GM12878 (cell line): ENCODE data around the gene MAGI3. TPM values are rescaled to one million over a fixed set of nuclear protein-coding genes. Genes with fewer than 3 reads are reported as not detected.

Experiments used
- ATF2 ChIP-seq: IDR thresholded peaks from 2 replicates; pipeline ENCODE4 v1.6.1; 2012; ENCODE audit warnings: low read length, inconsistent platforms
- CBX3 ChIP-seq: fragments of 200-600 bp; sonication (generic); IDR thresholded peaks from 2 replicates; pipeline ENCODE4 v1.6.1; 2016; ENCODE audit warnings: low read depth, borderline replicate concordance
- CHD2 ChIP-seq: IDR thresholded peaks from 2 replicates; pipeline ENCODE4 v1.6.1; 2011; ENCODE audit warnings: low read depth, low read length, improper control_type of control experiment, borderline replicate concordance
- CREM ChIP-seq: IDR thresholded peaks from 2 replicates; pipeline ENCODE4 v1.6.1; 2014; ENCODE audit warnings: antibody characterized with exemption, low read depth
- EED ChIP-seq: sonication (generic); IDR thresholded peaks from 2 replicates; pipeline ENCODE4 v1.6.1; 2016; ENCODE audit warnings: antibody characterized with exemption, low read depth
- FOXM1 ChIP-seq: IDR thresholded peaks from 2 replicates; pipeline ENCODE4 v1.6.1; 2012; ENCODE audit warnings: low read depth, mild to moderate bottlenecking, inconsistent platforms, low read length, moderate library complexity
- HCFC1 ChIP-seq: fragments of 150-350 bp; IDR thresholded peaks from 2 replicates; pipeline ENCODE4 v1.6.1; 2014; ENCODE audit warnings: low read length
- LARP7 ChIP-seq: fragments of 450-650 bp; IDR thresholded peaks from 2 replicates; pipeline ENCODE4 v1.6.1; 2017; ENCODE audit warnings: mild to moderate bottlenecking
- MLLT1 ChIP-seq: fragments of 450-650 bp; IDR thresholded peaks from 2 replicates; pipeline ENCODE4 v1.6.1; 2016; ENCODE audit warnings: mild to moderate bottlenecking
- NFIC ChIP-seq: IDR thresholded peaks from 2 replicates; pipeline ENCODE4 v1.6.1; 2012; ENCODE audit warnings: low read depth, mild to moderate bottlenecking, inconsistent platforms, low read length, moderate library complexity
- NR2C1 ChIP-seq: fragments of 450-650 bp; IDR thresholded peaks from 2 replicates; pipeline ENCODE4 v1.6.1; 2017; ENCODE audit warnings: antibody characterized with exemption, mild to moderate bottlenecking, moderate library complexity
- PAX5 ChIP-seq: IDR thresholded peaks from 2 replicates; pipeline ENCODE4 v1.6.1; 2011; ENCODE audit warnings: low read depth, low read length, borderline replicate concordance
- PBX3 ChIP-seq: IDR thresholded peaks from 2 replicates; pipeline ENCODE4 v1.6.1; 2011; ENCODE audit warnings: mild to moderate bottlenecking, low read depth, low read length, moderate library complexity; ENCODE audit not compliant: insufficient replicate concordance
- POU2F2 ChIP-seq: IDR thresholded peaks from 3 replicates; pipeline ENCODE4 v1.6.1; 2011; ENCODE audit warnings: low read depth, mild to moderate bottlenecking, low read length, borderline replicate concordance
- RUNX3 ChIP-seq: IDR thresholded peaks from 2 replicates; pipeline ENCODE4 v1.6.1; 2012; ENCODE audit warnings: low read length, inconsistent platforms
- SIN3A ChIP-seq: IDR thresholded peaks from 2 replicates; pipeline ENCODE4 v1.6.1; 2012; ENCODE audit warnings: low read depth, low read length, improper control_type of control experiment
- SMC3 ChIP-seq: IDR thresholded peaks from 2 replicates; pipeline ENCODE4 v1.6.1; 2011; ENCODE audit warnings: low read length, improper control_type of control experiment, borderline replicate concordance
- SREBF1 ChIP-seq: IDR thresholded peaks from 2 replicates; pipeline ENCODE4 v1.6.1; 2012; ENCODE audit warnings: mild to moderate bottlenecking, low read length
- SRF ChIP-seq, 2 experiments: IDR thresholded peaks; 2 replicates each; pipeline ENCODE4 v1.6.1; 2011; ENCODE audit warnings: low read depth in 2 of 2, low read length in 2 of 2, mild to moderate bottlenecking in 1 of 2, moderate library complexity in 1 of 2
- USF1 ChIP-seq: IDR thresholded peaks from 2 replicates; pipeline ENCODE4 v1.6.1; 2011; ENCODE audit warnings: borderline replicate concordance, low read depth, mild to moderate bottlenecking, moderate library complexity, mixed read lengths, low read length; ENCODE audit not compliant: insufficient read depth; ENCODE audit errors: extremely low read length
- USF2 ChIP-seq: IDR thresholded peaks from 2 replicates; pipeline ENCODE4 v1.6.1; 2011; ENCODE audit warnings: low read depth, low read length, improper control_type of control experiment, borderline replicate concordance
- ZNF207 ChIP-seq: fragments of 450-650 bp; IDR thresholded peaks from 2 replicates; pipeline ENCODE4 v1.6.1; 2014; ENCODE audit warnings: antibody characterized with exemption, mild to moderate bottlenecking, borderline replicate concordance
- ZNF217 ChIP-seq: fragments of 450-650 bp; IDR thresholded peaks from 2 replicates; pipeline ENCODE4 v1.6.1; 2017; ENCODE audit warnings: antibody characterized with exemption, mild to moderate bottlenecking
- ZNF274 ChIP-seq: IDR thresholded peaks from one replicate; pipeline ENCODE4 v1.8.0; 2011; ENCODE audit not compliant: insufficient read length, insufficient read depth
- ZSCAN29 ChIP-seq: fragments of 450-650 bp; IDR thresholded peaks from 2 replicates; pipeline ENCODE4 v1.6.1; 2017; ENCODE audit warnings: mild to moderate bottlenecking, moderate library complexity
- polyA plus RNA-seq, 11 experiments: library from polyadenylated mRNA; depleted of rRNA in 4 of 11; unstranded in 6 of 11; stranded (reverse) in 5 of 11; fragments of >200 nt; fragmentation: Nextera tagmentation in 4 of 11; fragmentation: Illumina TruSeq in 1 of 11; extraction: Ambion mirVana in 4 of 11; extraction: Trizol in 1 of 11; gene quantifications; 1 replicate in 1 of 11; 2 replicates in 10 of 11; pipeline versions ENCODE4 v1.2.1 to v1.2.3, GENCODE V29; 2011 to 2016; ENCODE audit warnings: inconsistent platforms in 2 of 11, missing spikeins in 2 of 11, low read depth in 1 of 11
- total RNA-seq, 4 experiments: library from RNA; depleted of rRNA in 3 of 4; stranded (reverse); fragments of >200 nt in 3 of 4; fragmentation: Illumina TruSeq in 1 of 4; extraction: Trizol in 1 of 4; gene quantifications; 2 replicates each; pipeline versions ENCODE4 v1.2.1 to v1.2.3, GENCODE V29; 2013 to 2021

The MAGI3 gene
- total and polyA plus RNA-seq, 10 of the 15 experiments (the other 5 are each of a cell fraction or from before 2014, with no cell fraction given) = 0.17 to 0.65 (median 0.32) TPM

- TF ChIP-seq SMC3 = no peak
- peak; percentile 60; the same call in 1 of the 2 replicates for TF ChIP-seq ZSCAN29
- TF ChIP-seq MLLT1 = no peak
- TF ChIP-seq LARP7 = peak; percentile 16; the same call in 1 of the 2 replicates
- TF ChIP-seq ZNF274 = no peak
- TF ChIP-seq PAX5 = no peak
- no peak for TF ChIP-seq CREM
- TF ChIP-seq SIN3A = no peak
- no peak for TF ChIP-seq EED
- no peak for TF ChIP-seq POU2F2
- peak; percentile 92 for TF ChIP-seq CHD2
- TF ChIP-seq FOXM1 = no peak
- peak; percentile 65 for TF ChIP-seq PBX3
- TF ChIP-seq USF2 = no peak
- TF ChIP-seq SREBF1 = no peak
- no peak for TF ChIP-seq ZNF207
- TF ChIP-seq ATF2 = no peak
- no peak for TF ChIP-seq NR2C1
- no peak for TF ChIP-seq ZNF217
- no peak for TF ChIP-seq USF1
- no peak for TF ChIP-seq CBX3
- no peak for TF ChIP-seq HCFC1
- no peak for TF ChIP-seq RUNX3
- no peak for TF ChIP-seq SRF (IDR thresholded peaks at IDR 0.05; ENCODE audit: low read depth in 2 of 2, low read length in 2 of 2)
- no peak for TF ChIP-seq NFIC
Observed at GRCh38 chr1:113389953-113390834, at the start of gene MAGI3 (continued).
